Small intestine (tissue), 7 donors: Measurements from ENCODE around the gene FIG4. TPM values are rescaled to one million over a fixed set of nuclear protein-coding genes. Genes with fewer than 3 reads are reported as not detected.
"Not testable (repeated sequence)": the region's sequence is repeated elsewhere in the genome, so short reads cannot be mapped to it uniquely, and the experiment has no call there.

Source experiments
- DNase-seq, 2 donors: peaks; one replicate each; pipeline versions ENCODE4 v3.0.0 to v3.0.0-alpha.2; 2013
- FAIRE-seq: peaks from 2 replicates; lab custom pipeline; 2012; peaks lifted over from hg19 to GRCh38; lab: Jason Lieb, UNC
- H3K27ac ChIP-seq, 3 donors: one replicate each; pipeline ENCODE4 v1.5.1; 2013; ENCODE audit warnings: low read length in 2 of 3, mild to moderate bottlenecking in 2 of 3, control low read depth in 1 of 3, inconsistent platforms in 1 of 3, low read depth in 1 of 3, moderate library complexity in 1 of 3
- H3K27me3 ChIP-seq, 3 donors: one replicate each; pipeline ENCODE4 v1.6.1; 2013; ENCODE audit warnings: low read length in 3 of 3, inconsistent platforms in 1 of 3; ENCODE audit not compliant: control insufficient read depth in 3 of 3, insufficient read depth in 3 of 3
- H3K36me3 ChIP-seq, 3 donors: one replicate each; pipeline ENCODE4 v1.6.1; 2013; ENCODE audit warnings: low read length in 3 of 3, inconsistent platforms in 1 of 3, low read depth in 1 of 3, mild to moderate bottlenecking in 1 of 3, moderate library complexity in 1 of 3; ENCODE audit not compliant: control insufficient read depth in 3 of 3, insufficient read depth in 2 of 3
- H3K4me1 ChIP-seq, 3 donors: one replicate each; pipeline ENCODE4 v1.6.1; 2013; ENCODE audit warnings: low read length in 2 of 3, inconsistent platforms in 1 of 3, low read depth in 1 of 3, mild to moderate bottlenecking in 1 of 3, moderate library complexity in 1 of 3; ENCODE audit not compliant: control insufficient read depth in 3 of 3, insufficient read depth in 2 of 3
- H3K4me3 ChIP-seq, 3 donors: one replicate each; pipeline ENCODE4 v1.5.1; 2013; ENCODE audit warnings: low read length in 3 of 3, control low read depth in 1 of 3, inconsistent platforms in 1 of 3, low read depth in 1 of 3, mild to moderate bottlenecking in 1 of 3, moderate library complexity in 1 of 3
- H3K9me3 ChIP-seq, 2 donors: one replicate each; pipeline ENCODE4 v1.6.1; 2013; ENCODE audit warnings: low read depth in 1 of 2, low read length in 1 of 2; ENCODE audit not compliant: control insufficient read depth in 2 of 2, insufficient read depth in 1 of 2
- WGBS, 3 donors: extraction: QIAGEN DNeasy Blood & Tissue Kit; methylation state at CpG; one replicate each; pipeline ENCODE4 v1.1.7; 2013; 5-methylcytosine and 5-hydroxymethylcytosine counted together
- polyA plus RNA-seq, 4 donors: library from polyadenylated mRNA; stranded (reverse) in 3 of 4; unstranded in 1 of 4; fragments of 200-250 nt in 3 of 4; fragments of 120-200 nt in 1 of 4; gene quantifications; one replicate each; pipeline versions ENCODE4 v1.2.1 to v1.2.3, GENCODE V29; 2013
- donor health status: healthy with polysubstance abuse.
- donor health status: control.
- donor health status: control.
- donor health status: Bipolar disorder and iron deficiency.
- donor health status: healthy.

The FIG4 gene
- polyA plus RNA-seq, 4 donors: 3.8 to 14.5 (median 6.3) TPM

DNA sequence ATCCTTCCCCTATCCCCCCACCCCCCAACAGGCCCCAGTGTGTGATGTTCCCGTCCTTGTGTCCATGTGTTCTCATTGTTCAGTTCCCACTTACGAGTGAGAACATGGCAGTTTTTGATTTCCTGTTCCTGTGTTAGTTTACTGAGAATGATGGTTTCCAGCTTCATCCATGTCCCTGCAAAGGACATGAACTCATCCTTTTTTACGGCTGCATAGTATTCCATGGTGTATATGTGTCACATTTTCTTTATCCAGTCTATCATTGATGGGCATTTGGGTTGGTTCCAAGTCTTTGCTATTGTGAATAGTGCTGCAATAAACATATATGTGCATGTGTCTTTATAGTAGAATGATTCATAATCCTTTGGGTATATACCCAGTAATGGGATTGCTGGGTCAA is 53.7 kb downstream of the FIG4 start:
- FAIRE-seq, H3K27me3 ChIP-seq, H3K27ac ChIP-seq, H3K36me3 ChIP-seq, H3K4me1 ChIP-seq, H3K9me3 ChIP-seq, DNase-seq, H3K4me3 ChIP-seq: not testable (repeated sequence)
- 83 to 100% (median 85%) methylated on average over 3 of the region's 3 CpGs for WGBS, 3 donors

DNA sequence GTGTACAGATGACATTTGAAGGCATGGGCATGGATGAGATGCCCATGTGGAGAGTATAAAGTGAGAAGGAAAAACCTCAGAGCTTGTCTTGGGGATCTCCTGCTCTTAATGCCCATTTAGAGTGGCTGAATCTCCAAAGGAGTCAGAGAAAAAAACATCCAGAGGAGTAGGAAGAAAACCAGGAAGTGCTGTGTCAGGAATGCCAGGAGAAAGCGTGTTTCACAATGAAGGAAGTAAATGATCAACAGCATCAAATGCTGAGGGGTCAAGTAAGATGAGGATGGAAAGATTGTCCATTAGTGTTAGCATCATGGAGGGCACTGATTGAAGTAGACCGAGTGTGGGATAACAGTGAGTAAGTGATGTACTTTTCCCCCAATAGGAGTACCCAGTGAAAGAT is 56.1 kb downstream of the FIG4 start:
- FAIRE-seq (no peak), DNase-seq (no peak)
- Histone ChIP-seq H3K36me3 (peaks cover 0 to 4% (median 2%) of the 10 kb centered on the region in 3 donors), H3K4me3 (no peak overlapping the region), H3K27me3 (no peaks in the 10 kb centered on the region), H3K4me1 (no peaks in the 10 kb centered on the region), H3K9me3 (no peaks in the 10 kb centered on the region), H3K27ac (no peak overlapping the region)
- WGBS, 3 donors: 84 to 93% (median 91%) methylated on average over 2 of the region's 2 CpGs

DNA sequence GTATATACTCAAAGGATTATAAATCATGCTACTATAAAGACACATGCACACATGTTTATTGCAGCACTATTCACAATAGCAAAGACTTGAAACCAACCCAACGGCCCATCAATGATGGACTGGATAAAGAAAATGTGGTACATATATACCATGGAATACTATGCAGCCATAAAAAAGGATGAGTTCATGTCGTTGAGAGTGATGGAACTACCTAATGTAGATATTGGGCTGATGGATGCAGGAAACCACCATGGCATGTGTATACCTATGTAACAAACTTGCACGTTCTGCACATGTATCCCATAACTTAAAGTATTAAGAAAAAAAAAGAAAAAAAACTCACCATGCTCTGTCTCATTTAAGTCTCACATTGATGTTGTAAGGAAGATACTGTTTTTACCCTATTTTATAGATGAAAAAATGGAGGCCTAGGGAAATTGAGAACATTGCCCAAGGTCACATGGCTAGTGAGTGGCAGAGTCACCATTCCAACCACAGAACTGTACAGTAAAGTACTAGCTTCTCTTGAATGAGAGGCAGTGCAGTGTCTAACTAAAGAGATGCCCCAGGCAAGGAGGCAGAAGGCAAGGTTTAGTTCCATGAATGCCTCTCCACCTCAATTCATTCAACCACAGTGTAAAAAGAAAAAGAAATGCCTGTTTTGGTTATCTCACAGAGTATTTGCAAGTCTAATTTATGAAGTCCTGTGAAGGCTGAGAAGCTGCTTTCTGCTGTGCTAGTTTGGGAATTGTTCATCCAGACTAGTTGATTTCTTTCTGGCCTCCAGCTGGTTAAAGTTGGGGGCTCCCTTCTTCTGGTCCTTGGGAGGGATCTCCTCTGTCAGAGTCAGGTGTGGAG is 68.2 kb downstream of the FIG4 start:
- Histone ChIP-seq H3K36me3 (peaks cover 0 to 2% (median 0%) of the 10 kb centered on the region in 3 donors), H3K27me3 (no peaks in the 10 kb centered on the region), H3K9me3 (no peaks in the 10 kb centered on the region), H3K27ac (peak overlapping the region in 1 of 3 donors; percentile 30), H3K4me1 (no peaks in the 10 kb centered on the region), H3K4me3 (no peak overlapping the region)
- FAIRE-seq: no peak
- no peak for DNase-seq
- WGBS, 3 donors: 96 to 99% (median 98%) methylated on average over 3 of the region's 3 CpGs

DNA sequence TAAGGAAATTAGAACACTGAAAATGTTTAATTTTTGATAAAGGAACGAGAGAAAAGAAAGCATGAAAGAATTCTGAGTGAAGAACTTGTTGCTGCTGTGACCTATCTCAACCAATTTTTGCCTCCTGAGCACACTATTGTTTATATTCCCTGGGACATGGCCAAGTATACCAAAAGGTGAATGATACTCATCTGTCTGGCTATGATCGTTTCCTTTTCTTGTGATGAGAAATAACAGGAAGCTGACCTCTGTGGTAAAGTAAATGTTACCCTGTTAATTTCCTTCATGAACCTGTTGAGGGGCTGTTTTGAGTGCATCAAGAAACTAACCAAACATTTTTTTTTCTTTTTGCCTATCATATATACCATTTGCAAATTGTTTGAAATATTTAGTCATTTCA is 69.1 kb downstream of the FIG4 start:
- Histone ChIP-seq H3K27me3 (no peaks in the 10 kb centered on the region), H3K4me3 (no peak overlapping the region), H3K27ac (no peak overlapping the region), H3K36me3 (peaks cover 0 to 2% (median 0%) of the 10 kb centered on the region in 3 donors), H3K9me3 (no peaks in the 10 kb centered on the region), H3K4me1 (no peaks in the 10 kb centered on the region)
- WGBS, 3 donors: 37 to 49% (median 45%) methylated on average over 2 of the region's 2 CpGs
- DNase-seq (no peak), FAIRE-seq (no peak)

- Histone ChIP-seq H3K4me1 (no peaks in the 10 kb centered on the region), H3K4me3 (no peak overlapping the region), H3K27ac (no peak overlapping the region), H3K9me3 (no peaks in the 10 kb centered on the region), H3K36me3 (peaks cover 0 to 2% (median 0%) of the 10 kb centered on the region in 3 donors), H3K27me3 (no peaks in the 10 kb centered on the region)
- no peak for DNase-seq
- 96 to 98% (median 97%) methylated on average over 2 of the region's 2 CpGs for WGBS, 3 donors
- FAIRE-seq: peak; percentile 57
Measured at GRCh38 chr6:109762166-109762565, 71.1 kb downstream of the FIG4 start.

DNA sequence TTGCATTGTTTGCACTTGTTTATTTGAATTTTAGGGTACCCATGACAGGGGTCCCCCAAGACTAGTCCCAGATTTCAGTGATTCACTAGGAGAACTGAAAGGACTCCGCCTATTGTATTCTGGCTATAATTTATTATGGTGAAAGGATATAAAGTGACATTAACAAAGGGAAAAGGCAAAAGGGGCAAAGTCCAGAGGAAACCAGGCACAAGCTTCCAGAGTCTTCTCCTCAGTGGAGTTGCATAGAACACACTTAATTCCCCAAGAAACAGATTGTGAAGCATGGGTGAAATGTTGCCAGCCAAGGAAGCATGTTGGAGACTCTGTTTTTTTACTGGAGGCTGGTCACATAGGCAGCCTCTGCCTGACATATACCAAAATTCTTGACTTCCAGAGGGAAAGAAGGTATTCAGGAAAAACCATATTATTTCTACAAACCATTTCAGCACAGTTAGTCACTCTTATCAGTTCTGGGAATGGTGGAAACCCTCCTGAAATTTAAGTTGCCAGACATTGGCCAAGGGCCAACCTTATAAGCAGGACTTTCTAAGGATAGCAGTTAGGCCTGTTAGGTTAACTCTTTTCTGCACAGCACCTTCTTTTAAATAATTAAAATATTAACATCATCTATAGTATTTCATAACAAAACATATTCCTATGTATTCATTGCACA is 71.8 kb downstream of the FIG4 start:
- peak in 1 of 2 donors; percentile 32 for DNase-seq
- no peaks in the 10 kb centered on the region for H3K27me3 ChIP-seq
- H3K9me3 ChIP-seq: no peaks in the 10 kb centered on the region
- FAIRE-seq: no peak
- H3K4me1 ChIP-seq: no peaks in the 10 kb centered on the region
- peaks cover 2 to 7% (median 2%) of the 10 kb centered on the region in 3 donors for H3K36me3 ChIP-seq
- H3K27ac ChIP-seq: no peak overlapping the region
- 17 to 89% (median 45%) methylated on average over 1 of the region's 1 CpG for WGBS, 3 donors
- no peak overlapping the region for H3K4me3 ChIP-seq

GRCh38 chr6:109766167-109766566 is 75.1 kb downstream of the FIG4 start:
- Histone ChIP-seq H3K4me1 (no peaks in the 10 kb centered on the region), H3K36me3 (peaks cover 2 to 11% (median 2%) of the 10 kb centered on the region in 3 donors), H3K4me3 (no peak overlapping the region), H3K27ac (no peak overlapping the region), H3K27me3 (no peaks in the 10 kb centered on the region), H3K9me3 (no peaks in the 10 kb centered on the region)
- 75 to 92% (median 88%) methylated on average over 3 of the region's 3 CpGs for WGBS, 3 donors
- FAIRE-seq (no peak), DNase-seq (no peak)

- no peak for FAIRE-seq
- WGBS, 3 donors: 89 to 94% (median 92%) methylated on average over 3 of the region's 3 CpGs
- DNase-seq: no peak
- no peaks in the 10 kb centered on the region for H3K9me3 ChIP-seq
- H3K36me3 ChIP-seq: peaks cover 2 to 11% (median 2%) of the 10 kb centered on the region in 3 donors
- no peaks in the 10 kb centered on the region for H3K4me1 ChIP-seq
- no peaks in the 10 kb centered on the region for H3K27me3 ChIP-seq
- H3K4me3 ChIP-seq: no peak overlapping the region
- H3K27ac ChIP-seq: no peak overlapping the region
Measured at GRCh38 chr6:109767961-109768360, 76.9 kb downstream of the FIG4 start.
